ENCODE results near the gene CFAP61. TPM values are rescaled to one million over a fixed set of nuclear protein-coding genes. Genes with fewer than 3 reads are reported as not detected.
"Not testable (repeated sequence)": the region's sequence is repeated elsewhere in the genome, so short reads cannot be mapped to it uniquely, and the experiment has no call there.

CFAP61 gene
- total RNA-seq, 4 donors from 2014 or later = 0.19 to 1.4 (median 1.1) TPM

GRCh38 chr20:20096421-20096820 is 44.1 kb downstream of the CFAP61 start:
- TF ChIP-seq CTCF (IDR thresholded peaks at IDR 0.05) (no peak), POLR2A (IDR thresholded peaks at IDR 0.05) (no peak)
- DNase-seq (ENCODE audit: low spot score in 2 of 2) = peak; percentile 45 to 88
- H3K4me3 ChIP-seq (ENCODE audit: low read depth, poor library complexity, severe bottlenecking) = no peak overlapping the region
- WGBS, 2 donors = 72 to 82% methylated on average over 11 of the region's 11 CpGs
- intact Hi-C loops (cut with DNase I; ENCODE audit: low total_unique reads) = no loop called here

GRCh38 chr20:20100881-20101280 is 48.5 kb downstream of the CFAP61 start:
- intact Hi-C loops (cut with DNase I; ENCODE audit: low total_unique reads) = no loop called here
- TF ChIP-seq POLR2A (IDR thresholded peaks at IDR 0.05) (no peak), CTCF (IDR thresholded peaks at IDR 0.05) (no peak)
- H3K4me3 ChIP-seq (ENCODE audit: low read depth, poor library complexity, severe bottlenecking) = no peak overlapping the region
- DNase-seq (ENCODE audit: low spot score in 2 of 2) = no peak

- intact Hi-C loops (cut with DNase I; ENCODE audit: low total_unique reads) = no loop called here
- TF ChIP-seq POLR2A (IDR thresholded peaks at IDR 0.05) (no peak), CTCF (IDR thresholded peaks at IDR 0.05) (no peak)
- no peak for DNase-seq (ENCODE audit: low spot score in 2 of 2)
Measured at GRCh38 chr20:20102163-20102562, 49.8 kb downstream of the CFAP61 start.

GRCh38 chr20:20102716-20103258 is 50.5 kb downstream of the CFAP61 start:
- intact Hi-C loops (cut with DNase I; ENCODE audit: low total_unique reads) = no loop called here
- TF ChIP-seq CTCF (IDR thresholded peaks at IDR 0.05) = no peak
- no peak for TF ChIP-seq POLR2A (IDR thresholded peaks at IDR 0.05)
- no peak for DNase-seq (ENCODE audit: low spot score in 2 of 2)
- no peak overlapping the region for H3K4me3 ChIP-seq (ENCODE audit: low read depth, poor library complexity, severe bottlenecking)

More at GRCh38 chr20:20102163-20102562, 49.8 kb downstream of the CFAP61 start:
- H3K4me3 ChIP-seq (ENCODE audit: low read depth, poor library complexity, severe bottlenecking) = no peak overlapping the region

DNA sequence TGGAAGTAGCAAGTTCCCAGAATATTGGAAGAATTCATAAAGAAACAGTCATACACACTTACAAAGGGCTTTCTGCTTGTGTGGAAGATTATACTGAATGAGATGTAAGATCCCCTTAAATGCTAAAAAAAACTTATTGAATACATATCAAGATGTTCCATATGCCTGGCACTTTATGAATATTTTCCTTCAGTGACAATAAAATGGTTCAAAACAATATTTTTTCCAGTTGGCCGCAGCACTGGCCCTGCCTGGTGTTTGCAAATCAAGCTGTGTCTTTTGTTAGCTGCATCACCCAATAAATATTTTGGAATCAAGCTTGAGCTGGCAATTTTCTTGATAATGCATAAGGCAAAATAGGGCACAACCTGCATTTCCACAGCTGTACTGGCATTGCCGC is 51.2 kb downstream of the CFAP61 start:
- intact Hi-C loops (cut with DNase I; ENCODE audit: low total_unique reads) = no loop called here
- 73 to 76% methylated on average over 2 of the region's 2 CpGs for WGBS, 2 donors
- no peak overlapping the region for H3K4me3 ChIP-seq (ENCODE audit: low read depth, poor library complexity, severe bottlenecking)
- TF ChIP-seq POLR2A (IDR thresholded peaks at IDR 0.05) = no peak
- no peak for TF ChIP-seq CTCF (IDR thresholded peaks at IDR 0.05)
- no peak for DNase-seq (ENCODE audit: low spot score in 2 of 2)

DNA sequence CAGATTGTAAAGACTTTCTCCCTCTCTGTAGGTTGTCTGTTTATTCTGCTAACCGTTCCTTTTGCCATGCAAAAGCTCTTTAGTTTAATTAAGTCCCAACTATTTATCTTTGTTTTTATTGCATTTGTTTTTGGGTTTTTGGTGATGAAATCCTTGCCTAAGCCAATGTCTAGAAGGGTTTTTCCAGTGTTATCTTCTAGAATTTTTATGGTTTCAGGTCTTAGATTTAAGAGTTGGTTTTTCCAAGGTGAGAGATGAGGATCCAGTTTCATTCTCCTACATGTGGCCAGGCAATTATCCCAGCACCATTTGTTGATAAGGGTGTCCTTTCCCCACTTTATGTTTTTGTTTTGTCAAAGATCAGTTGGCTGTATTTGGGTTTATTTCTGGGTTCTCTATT is 70.9 kb downstream of the CFAP61 start:
- H3K4me3 ChIP-seq (ENCODE audit: low read depth, poor library complexity, severe bottlenecking); DNase-seq (ENCODE audit: low spot score in 2 of 2); intact Hi-C loops (cut with DNase I; ENCODE audit: low total_unique reads): not testable (repeated sequence)
- WGBS, 2 donors = 81 to 89% methylated on average over 1 of the region's 1 CpG
